H1 (cell line): ENCODE measurements around the gene KCTD10. TPM values are rescaled to one million over a fixed set of nuclear protein-coding genes. Genes with fewer than 3 reads are reported as not detected.

Experiments
- CTCF ChIA-PET: fragments of 300-600 bp; sonication (Branson Sonifier 250); formaldehyde crosslinking; loops from one replicate; lab custom pipeline; 2021; ENCODE audit not compliant: partially characterized antibody; lab: Charles Lee
- POLR2A ChIA-PET: fragments of 300-600 bp; sonication (Branson Sonifier 250); formaldehyde crosslinking; loops from one replicate; lab custom pipeline; 2021; ENCODE audit warnings: inconsistent platforms; ENCODE audit not compliant: partially characterized antibody; lab: Charles Lee
- DNase-seq, 2 experiments: peaks; one replicate each; pipeline versions ENCODE4 v3.0.0 to v3.0.0-alpha.2; 2010 to 2022; ENCODE audit warnings: low spot score in 2 of 2, low read depth in 1 of 2, mixed read lengths in 1 of 2
- FAIRE-seq: peaks from 2 replicates; lab custom pipeline; 2011; peaks lifted over from hg19 to GRCh38; lab: Jason Lieb, UNC
- H2AFZ ChIP-seq: 2 replicates; pipeline ENCODE4 v1.8.1; 2012; ENCODE audit warnings: low read length, inconsistent platforms
- H2AK5ac ChIP-seq: 2 replicates; pipeline ENCODE4 v1.6.1; 2013; ENCODE audit warnings: low read depth, low read length
- H2BK120ac ChIP-seq: replicated peaks from 2 replicates; pipeline ENCODE3; 2013; ENCODE audit warnings: low read depth, low read length, inconsistent platforms
- H2BK12ac ChIP-seq: 2 replicates; pipeline ENCODE4 v1.6.1; 2013; ENCODE audit warnings: low read depth, low read length
- H2BK15ac ChIP-seq: 2 replicates; pipeline ENCODE4 v1.6.1; 2013; ENCODE audit warnings: low read length
- H2BK20ac ChIP-seq: 2 replicates; pipeline ENCODE4 v1.6.1; 2013; ENCODE audit warnings: low read length
- H2BK5ac ChIP-seq: 2 replicates; pipeline ENCODE4 v1.6.1; 2013; ENCODE audit warnings: low read depth, low read length
- H3K14ac ChIP-seq: 2 replicates; pipeline ENCODE4 v1.6.1; 2013; ENCODE audit warnings: inconsistent platforms; ENCODE audit not compliant: insufficient read length
- H3K18ac ChIP-seq: 2 replicates; pipeline ENCODE4 v1.6.1; 2013; ENCODE audit warnings: low read length; ENCODE audit errors: extremely low read depth
- H3K23ac ChIP-seq: 2 replicates; pipeline ENCODE4 v1.6.1; 2013; ENCODE audit warnings: inconsistent platforms; ENCODE audit not compliant: insufficient read length
- H3K23me2 ChIP-seq: 2 replicates; pipeline ENCODE4 v1.6.1; 2013; ENCODE audit warnings: low read depth, low read length
- H3K27ac ChIP-seq: 2 replicates; pipeline ENCODE4 v1.6.1; 2011; ENCODE audit warnings: low read depth, low read length, inconsistent platforms
- H3K27me3 ChIP-seq, 4 experiments: replicated peaks in 1 of 4; 1 replicate in 1 of 4; 2 replicates in 3 of 4; pipeline versions ENCODE4 v1.6.1 to v1.8.1; 2011 to 2013; ENCODE audit warnings: low read length in 3 of 4, mild to moderate bottlenecking in 3 of 4, inconsistent platforms in 2 of 4, mixed read lengths in 2 of 4, moderate library complexity in 1 of 4; ENCODE audit not compliant: control insufficient read depth in 3 of 4, insufficient read depth in 3 of 4; ENCODE audit errors: extremely low read depth in 1 of 4
- H3K36me3 ChIP-seq, 4 experiments: 2 replicates each; pipeline versions ENCODE4 v1.6.1 to v1.8.1; 2011 to 2013; ENCODE audit warnings: mild to moderate bottlenecking in 4 of 4, low read length in 3 of 4, moderate library complexity in 2 of 4, control low read depth in 1 of 4, inconsistent platforms in 1 of 4; ENCODE audit not compliant: insufficient read depth in 4 of 4, control insufficient read depth in 2 of 4
- H3K4ac ChIP-seq: replicated peaks from 2 replicates; pipeline ENCODE3; 2013; ENCODE audit warnings: low read length, low read depth, mixed read lengths, inconsistent platforms; ENCODE audit not compliant: insufficient read length
- H3K4me1 ChIP-seq, 4 experiments: replicated peaks in 1 of 4; 1 replicate in 1 of 4; 2 replicates in 3 of 4; pipeline versions ENCODE4 v1.6.1 to v1.8.1; 2011 to 2013; ENCODE audit warnings: low read length in 3 of 4, inconsistent platforms in 2 of 4, mixed read lengths in 1 of 4; ENCODE audit not compliant: insufficient read depth in 4 of 4, control insufficient read depth in 3 of 4
- H3K4me2 ChIP-seq, 2 experiments: 2 replicates each; pipeline versions ENCODE4 v1.6.1 to v1.8.1; 2011 to 2013; ENCODE audit warnings: low read depth in 2 of 2, low read length in 2 of 2, control low read depth in 1 of 2, inconsistent platforms in 1 of 2, mild to moderate bottlenecking in 1 of 2; ENCODE audit not compliant: insufficient read depth in 1 of 2
- H3K4me3 ChIP-seq, 4 experiments: fragments of 200-600, 300-600 bp in 1 of 4; sonication (generic), shearing (Covaris generic), sonication (Bioruptor Twin) in 1 of 4; 2 replicates each; pipeline versions ENCODE4 v1.5.1 to v1.8.1; 2011 to 2016; ENCODE audit warnings: low read length in 4 of 4, low read depth in 3 of 4, control low read depth in 2 of 4, inconsistent platforms in 2 of 4, mild to moderate bottlenecking in 2 of 4, mixed read lengths in 1 of 4, moderate library complexity in 1 of 4; ENCODE audit not compliant: insufficient read depth in 2 of 4; ENCODE audit errors: extremely low read depth in 1 of 4
- H3K56ac ChIP-seq: replicated peaks from 2 replicates; pipeline ENCODE3; 2013; ENCODE audit warnings: low read depth, mild to moderate bottlenecking, mixed read lengths, low read length, inconsistent platforms; ENCODE audit not compliant: insufficient read length
- H3K79me1 ChIP-seq: 2 replicates; pipeline ENCODE4 v1.6.1; 2013; ENCODE audit warnings: low read depth, low read length, control low read depth
- H3K79me2 ChIP-seq, 2 experiments: 2 replicates each; pipeline versions ENCODE4 v1.6.1 to v1.8.1; 2012 to 2013; ENCODE audit warnings: low read length in 2 of 2, mild to moderate bottlenecking in 2 of 2, inconsistent platforms in 1 of 2; ENCODE audit not compliant: insufficient read depth in 2 of 2, control insufficient read depth in 1 of 2
- H3K9ac ChIP-seq, 4 experiments: replicated peaks in 1 of 4; 1 replicate in 1 of 4; 2 replicates in 3 of 4; pipeline versions ENCODE4 v1.6.1 to v1.8.1; 2011 to 2013; ENCODE audit warnings: low read depth in 3 of 4, low read length in 3 of 4, control low read depth in 2 of 4, mild to moderate bottlenecking in 2 of 4, moderate library complexity in 2 of 4, inconsistent platforms in 1 of 4; ENCODE audit errors: extremely low read depth in 1 of 4
- H3K9me3 ChIP-seq, 2 experiments: 2 replicates each; pipeline versions ENCODE4 v1.6.1 to v1.8.1; 2012 to 2013; ENCODE audit warnings: mild to moderate bottlenecking in 2 of 2, moderate library complexity in 2 of 2, control low read depth in 1 of 2, inconsistent platforms in 1 of 2, low read depth in 1 of 2, low read length in 1 of 2, mixed read lengths in 1 of 2; ENCODE audit not compliant: insufficient read depth in 2 of 2
- H4K20me1 ChIP-seq, 2 experiments: replicated peaks in 1 of 2; 2 replicates each; pipeline versions ENCODE3 to v1.8.1; 2011 to 2013; ENCODE audit warnings: inconsistent platforms in 2 of 2, low read length in 2 of 2, mild to moderate bottlenecking in 1 of 2; ENCODE audit not compliant: insufficient read depth in 2 of 2, control insufficient read depth in 1 of 2
- H4K5ac ChIP-seq: 2 replicates; pipeline ENCODE4 v1.6.1; 2013; ENCODE audit warnings: low read length, low read depth, mixed read lengths, inconsistent platforms; ENCODE audit not compliant: insufficient read length
- H4K8ac ChIP-seq: 2 replicates; pipeline ENCODE4 v1.8.0; 2013; ENCODE audit warnings: mild to moderate bottlenecking, moderate library complexity, low read length, inconsistent platforms; ENCODE audit not compliant: insufficient read depth; ENCODE audit errors: extremely low read depth
- H4K91ac ChIP-seq: replicated peaks from 2 replicates; pipeline ENCODE3; 2013; ENCODE audit warnings: low read length, mixed read lengths, inconsistent platforms; ENCODE audit not compliant: insufficient read length
- ASH2L ChIP-seq: fragments of 200-600, 300-600 bp; sonication (generic); IDR thresholded peaks from one replicate; pipeline ENCODE4 v1.7.1; 2017; ENCODE audit warnings: low read length
- BACH1 ChIP-seq: IDR thresholded peaks from 2 replicates; pipeline ENCODE4 v1.6.1; 2012; ENCODE audit warnings: low read length, improper control_type of control experiment
- CBX8 ChIP-seq: fragments of 300-800, 300-1000 bp; sonication (generic); IDR thresholded peaks from 2 replicates; pipeline ENCODE4 v1.7.1; 2016; ENCODE audit warnings: low read depth, low read length, borderline replicate concordance
- CEBPB ChIP-seq: IDR thresholded peaks from 2 replicates; pipeline ENCODE4 v1.6.1; 2012; ENCODE audit warnings: low read depth, low read length
- CHD2 ChIP-seq: IDR thresholded peaks from 2 replicates; pipeline ENCODE4 v1.6.1; 2012; ENCODE audit warnings: low read length, improper control_type of control experiment
- CREB1 ChIP-seq: IDR thresholded peaks from 2 replicates; pipeline ENCODE4 v1.6.1; 2012; ENCODE audit warnings: inconsistent platforms
- GABPA ChIP-seq: IDR thresholded peaks from 2 replicates; pipeline ENCODE4 v1.6.1; 2011; ENCODE audit warnings: mild to moderate bottlenecking, low read length, moderate library complexity, borderline replicate concordance; ENCODE audit not compliant: insufficient read depth
- POLR2A ChIP-seq, 2 experiments: IDR thresholded peaks; 1 replicate in 1 of 2; 2 replicates in 1 of 2; pipeline ENCODE4 v1.6.1; 2011; ENCODE audit warnings: low read depth in 2 of 2, low read length in 2 of 2, mild to moderate bottlenecking in 2 of 2; ENCODE audit errors: control extremely low read depth in 1 of 2
- POLR2AphosphoS5 ChIP-seq: IDR thresholded peaks from 2 replicates; pipeline ENCODE4 v1.6.1; 2011; ENCODE audit warnings: low read depth, low read length
- RBBP5 ChIP-seq: IDR thresholded peaks from 2 replicates; pipeline ENCODE4 v1.7.1; 2012; ENCODE audit warnings: low read depth, mild to moderate bottlenecking, inconsistent platforms, low read length, moderate library complexity, borderline replicate concordance
- TAF7 ChIP-seq: optimal IDR thresholded peaks from 2 replicates; pipeline ENCODE3; 2011; ENCODE audit warnings: low read depth, mild to moderate bottlenecking, inconsistent platforms, low read length, moderate library complexity, borderline replicate concordance
- WGBS, 2 experiments: shearing (Covaris generic) in 1 of 2; methylation state at CpG; one replicate each; pipeline versions ENCODE4 v1.1.6 to v1.1.7; 2013 to 2015; ENCODE audit warnings: low lambda C conversion rate in 2 of 2, mixed read lengths in 2 of 2, inconsistent platforms in 1 of 2, low coverage in 1 of 2, missing lambda C conversion rate in 1 of 2; ENCODE audit not compliant: insufficient replicate concordance in 2 of 2, insufficient coverage in 1 of 2, insufficient read length in 1 of 2; ENCODE audit errors: extremely low coverage in 1 of 2, missing lambda C conversion rate in 1 of 2; 5-methylcytosine and 5-hydroxymethylcytosine counted together
- polyA plus RNA-seq, 7 experiments: library from polyadenylated mRNA; depleted of rRNA in 3 of 7; stranded (reverse) in 5 of 7; unstranded in 2 of 7; fragments of >200 nt in 5 of 7; fragments of 200-250 nt in 2 of 7; gene quantifications; 1 replicate in 5 of 7; 2 replicates in 1 of 7; 4 replicates in 1 of 7; pipeline versions ENCODE4 v1.2.1 to v1.2.3, GENCODE V29; 2011 to 2013; ENCODE audit warnings: missing spikeins in 2 of 7, mixed read lengths in 2 of 7
- total RNA-seq: library from RNA; stranded (reverse); fragmentation: NEBNext Ultra II Directional; extraction: Animal tissue kit (Norgen Biotek cat#: 25700); gene quantifications from 2 replicates; pipeline ENCODE4 v1.2.1, GENCODE V29; 2021
- TF ChIP-seq, protein P1 (sequence below): IDR thresholded peaks from 2 replicates; pipeline ENCODE4 v1.6.1; 2012; ENCODE audit warnings: inconsistent platforms
- TF ChIP-seq, protein P2 (sequence below): IDR thresholded peaks from 2 replicates; pipeline ENCODE4 v1.6.1; 2012; ENCODE audit warnings: inconsistent platforms

The KCTD10 gene
- total and polyA plus RNA-seq, 2 of the 8 experiments (the other 6 are each of a cell fraction or from before 2014, with no cell fraction given), result 45.3 to 52.4 TPM

DNA sequence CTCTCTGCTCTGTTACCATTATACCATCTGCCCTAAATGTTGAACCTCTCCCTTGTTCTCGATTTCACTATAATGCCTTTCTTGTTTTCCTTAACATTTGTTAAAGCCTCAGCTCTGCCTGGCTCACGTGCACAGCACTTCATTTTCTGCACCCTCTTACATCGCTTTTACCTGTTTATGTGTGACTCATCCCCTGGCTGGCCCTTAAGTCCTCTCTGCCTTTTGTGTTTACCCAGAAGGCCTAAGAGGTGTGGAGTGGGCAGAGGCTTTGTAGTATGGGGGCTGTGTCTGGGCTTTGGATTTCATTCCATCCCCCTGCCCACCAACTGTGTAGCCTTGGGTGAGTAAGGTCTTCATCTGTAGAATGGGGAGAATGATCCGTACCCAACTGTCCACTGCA lies 36.9 kb upstream of the KCTD10 start:
- no peak for DNase-seq
- Histone ChIP-seq H2BK120ac (no peak overlapping the region), H2AK5ac (no peak overlapping the region), H4K91ac (no peak overlapping the region), H3K79me1 (no peaks in the 10 kb centered on the region), H2AFZ (no peak overlapping the region), H3K4me2 (no peak overlapping the region), H2BK20ac (no peak overlapping the region), H3K18ac (no peak overlapping the region), H3K23ac (no peak overlapping the region), H3K14ac (no peak overlapping the region), H2BK15ac (no peak overlapping the region), H3K4ac (no peak overlapping the region), H3K27ac (no peak overlapping the region), H2BK12ac (no peak overlapping the region), H3K4me3 (no peak overlapping the region), H3K36me3 (peaks cover 2 to 31% (median 16%) of the 10 kb centered on the region in 4 experiments; a peak in 7 of 8 replicates), H4K5ac (no peak overlapping the region), H3K27me3 (no peaks in the 10 kb centered on the region), H3K9ac (no peak overlapping the region), H2BK5ac (no peak overlapping the region), H3K79me2 (no peaks in the 10 kb centered on the region), H3K4me1 (peaks cover 0 to 2% (median 0%) of the 10 kb centered on the region in 4 experiments; a peak in 1 of 7 replicates), H3K23me2 (no peaks in the 10 kb centered on the region), H4K20me1 (peaks cover 0 to 4% of the 10 kb centered on the region in 2 experiments), H3K9me3 (no peaks in the 10 kb centered on the region), H3K56ac (no peak overlapping the region), H4K8ac (no peak overlapping the region)
- CTCF ChIA-PET, result interaction anchor here (0.8 kb wide), 1 partner anchor 60 kb away, joined by 3 read pairs; no protein-coding TSS in a partner anchor
- POLR2A ChIA-PET, result no interaction called here
- 88% methylated on average over 4 of the region's 4 CpGs; no CpG with 5 or more reads in 1 of the 2 experiments for WGBS, 2 experiments
- FAIRE-seq, result no peak
- TF ChIP-seq, protein P1, sequence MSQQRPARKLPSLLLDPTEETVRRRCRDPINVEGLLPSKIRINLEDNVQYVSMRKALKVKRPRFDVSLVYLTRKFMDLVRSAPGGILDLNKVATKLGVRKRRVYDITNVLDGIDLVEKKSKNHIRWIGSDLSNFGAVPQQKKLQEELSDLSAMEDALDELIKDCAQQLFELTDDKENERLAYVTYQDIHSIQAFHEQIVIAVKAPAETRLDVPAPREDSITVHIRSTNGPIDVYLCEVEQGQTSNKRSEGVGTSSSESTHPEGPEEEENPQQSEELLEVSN, result no peak
- TF ChIP-seq POLR2A (IDR thresholded peaks at IDR 0.05; ENCODE audit: control extremely low read depth in 1 of 2, low read depth in 2 of 2, low read length in 2 of 2) (no peak), CEBPB (no peak), CREB1 (no peak), GABPA (no peak), ASH2L (no peak), RBBP5 (no peak), POLR2AphosphoS5 (no peak), TAF7 (no peak), CHD2 (no peak), BACH1 (no peak), CBX8 (no peak)
- TF ChIP-seq, protein P2, sequence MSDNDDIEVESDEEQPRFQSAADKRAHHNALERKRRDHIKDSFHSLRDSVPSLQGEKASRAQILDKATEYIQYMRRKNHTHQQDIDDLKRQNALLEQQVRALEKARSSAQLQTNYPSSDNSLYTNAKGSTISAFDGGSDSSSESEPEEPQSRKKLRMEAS, result no peak
